ENCODE data around the gene ARL16.

Gene ARL16

GRCh38 chr17:81635973-81636504 is 47.6 kb downstream of the ARL16 start:
- TF ChIP-seq CTCF (conservative IDR thresholded peaks at IDR 0.05) (no peak), ZFX (IDR thresholded peaks at IDR 0.05) (no peak)
- peak overlapping the region; percentile 86 for H3K27ac ChIP-seq

GRCh38 chr17:81635431-81635830 is 48.2 kb downstream of the ARL16 start:
- H3K27ac ChIP-seq = peak overlapping the region; percentile 86
- TF ChIP-seq CTCF (conservative IDR thresholded peaks at IDR 0.05) (no peak), ZFX (IDR thresholded peaks at IDR 0.05) (no peak)

- TF ChIP-seq ZFX (IDR thresholded peaks at IDR 0.05) = no peak
- TF ChIP-seq CTCF (conservative IDR thresholded peaks at IDR 0.05) = no peak
- no peak overlapping the region for H3K27ac ChIP-seq
Measured at GRCh38 chr17:81631482-81631881, 52.1 kb downstream of the ARL16 start.

All from C4-2B (cell line).